Measurements from ENCODE around the gene ELFN2.
"Not testable (repeated sequence)": the region's sequence is repeated elsewhere in the genome, so short reads cannot be mapped to it uniquely, and the experiment has no call there.

Gene ELFN2

GRCh38 chr22:37334461-37334858 lies 92.8 kb downstream of the ELFN2 start:
- DNase-seq (ENCODE audit: low spot score), result no peak

- DNase-seq (ENCODE audit: low spot score), result no peak
These were observed 93.4 kb downstream of the ELFN2 start for GRCh38 chr22:37333724-37334460.

GRCh38 chr22:37331856-37332536 lies 95.3 kb downstream of the ELFN2 start:
- DNase-seq (ENCODE audit: low spot score), result no peak

- no peak for DNase-seq (ENCODE audit: low spot score)
These were observed 96.2 kb downstream of the ELFN2 start for GRCh38 chr22:37331034-37331428.

DNA sequence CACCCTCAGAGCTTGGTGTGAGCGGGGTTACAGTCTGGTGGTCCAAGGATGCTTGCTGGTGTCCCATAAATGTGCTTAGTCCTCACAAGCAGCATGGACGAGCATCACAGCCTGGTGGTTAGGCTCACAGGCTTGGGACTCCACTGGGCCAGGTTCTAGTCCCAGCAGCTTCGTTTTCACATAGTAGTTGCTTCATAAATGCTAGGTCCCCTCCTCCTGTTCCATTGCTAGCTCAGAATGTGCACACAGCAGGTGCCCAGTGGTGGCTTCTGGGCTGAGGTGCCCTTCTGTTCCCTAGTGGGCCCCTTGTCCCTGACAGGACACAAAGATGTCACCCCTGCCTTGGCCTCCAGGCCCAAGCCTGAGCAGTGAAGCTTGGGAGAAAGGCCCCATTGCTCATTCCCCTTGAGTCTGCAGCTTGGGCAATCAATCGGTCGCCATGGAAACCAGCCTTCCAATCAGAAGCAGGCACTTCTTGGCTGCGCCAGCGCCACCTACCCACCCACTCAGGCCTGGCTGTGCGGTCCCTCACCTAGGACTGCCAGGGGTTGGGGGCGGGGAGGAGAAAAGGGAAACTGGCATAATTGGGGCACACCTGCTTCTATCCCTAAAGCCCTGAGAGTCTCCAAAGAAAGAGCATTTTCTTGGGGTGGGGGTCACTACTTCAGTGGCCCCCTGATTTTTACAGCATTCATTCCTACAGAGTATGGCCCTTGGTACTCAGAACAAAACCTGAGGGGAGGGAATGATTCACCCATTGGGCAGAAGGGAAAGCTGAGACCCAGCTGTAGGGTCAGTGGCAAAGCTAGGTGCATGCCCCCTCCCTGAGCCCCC lies 96.9 kb downstream of the ELFN2 start:
- DNase-seq (ENCODE audit: low spot score), result peak; percentile 39

DNA sequence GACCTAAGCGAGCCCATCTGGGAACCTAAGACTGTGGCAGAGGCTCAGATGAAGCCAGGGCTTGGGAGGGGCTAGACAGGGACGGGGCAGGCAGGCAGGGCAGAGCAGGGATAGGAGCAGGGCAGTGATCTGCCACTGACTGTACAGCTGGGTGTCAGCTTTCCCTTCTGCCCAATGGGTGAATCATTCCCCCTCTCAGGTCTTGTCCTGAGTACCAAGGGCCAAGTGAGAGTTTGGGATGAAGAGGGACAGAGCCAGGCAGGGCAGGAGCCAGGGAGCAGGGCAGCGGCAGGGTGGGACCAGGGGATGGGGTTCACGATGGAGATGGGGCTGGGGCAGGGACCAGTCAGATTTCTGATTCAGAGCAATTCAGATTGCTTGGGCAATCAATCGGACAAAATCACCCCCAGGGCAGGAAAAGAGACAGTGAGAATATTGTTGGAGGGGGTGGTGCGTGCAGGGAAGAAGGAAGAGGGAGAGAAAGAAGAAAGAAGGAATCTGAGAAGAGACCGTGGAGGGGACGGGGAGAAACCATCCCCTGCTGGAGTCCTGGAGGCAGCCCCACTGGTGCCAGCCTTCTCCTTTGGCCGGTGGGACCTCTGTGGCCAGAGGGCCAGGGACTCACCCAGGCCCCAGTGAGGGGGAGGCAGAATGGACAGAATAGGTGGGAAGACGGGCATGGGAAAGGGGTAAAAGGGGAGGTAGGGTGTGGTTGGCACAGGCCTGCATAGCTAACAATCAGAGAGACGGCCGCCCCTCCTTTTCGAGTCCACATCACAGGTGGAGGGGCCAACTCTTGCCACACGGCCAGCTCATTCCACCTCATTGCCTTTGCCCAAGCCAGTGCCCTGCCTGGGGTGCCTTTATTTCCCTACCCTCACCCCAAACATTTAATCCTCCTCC lies 97.8 kb downstream of the ELFN2 start:
- no peak for DNase-seq (ENCODE audit: low spot score)

- DNase-seq (ENCODE audit: low spot score), result not testable (repeated sequence)
These were observed 98.6 kb downstream of the ELFN2 start for GRCh38 chr22:37328538-37329237.

DNA sequence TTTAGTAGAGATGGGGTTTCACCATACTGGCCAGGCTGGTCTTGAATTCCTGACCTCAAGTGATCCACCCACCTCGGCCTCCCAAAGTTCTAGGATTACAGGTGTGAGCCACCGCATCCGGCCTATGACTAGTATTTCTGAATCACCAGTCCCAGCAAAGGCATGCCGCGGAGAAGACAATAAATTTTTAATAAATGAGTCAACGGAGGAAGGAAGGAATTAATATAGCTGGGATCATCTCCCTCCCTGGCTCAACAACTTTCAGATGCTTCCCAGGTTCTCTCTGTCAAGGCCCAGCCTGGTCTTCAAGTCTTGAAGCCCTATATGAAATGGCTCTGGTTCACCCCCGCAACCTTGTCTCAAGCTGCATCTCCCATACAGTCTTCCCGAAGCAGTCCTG lies 99.3 kb downstream of the ELFN2 start:
- no peak for DNase-seq (ENCODE audit: low spot score)

DNA sequence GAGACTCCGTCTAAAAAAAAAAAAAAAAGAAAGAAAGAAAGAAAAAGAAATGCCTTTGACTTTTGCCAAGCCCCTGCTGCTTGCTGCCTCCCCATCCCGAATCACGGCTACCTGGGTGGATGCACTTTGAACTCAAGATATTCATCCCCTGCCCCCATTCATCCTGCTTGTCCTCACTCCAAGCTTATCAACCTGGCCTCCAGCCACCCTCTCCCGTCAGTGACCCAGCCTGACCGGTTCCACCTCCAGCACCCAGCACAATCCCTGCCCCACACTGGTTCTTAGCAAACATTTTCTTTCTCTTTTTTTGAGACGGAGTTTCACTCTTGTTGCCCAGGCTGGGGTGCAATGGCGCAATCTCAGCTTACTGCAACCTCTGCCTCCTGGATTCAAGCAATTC lies 100.6 kb downstream of the ELFN2 start:
- no peak for DNase-seq (ENCODE audit: low spot score)

DNA sequence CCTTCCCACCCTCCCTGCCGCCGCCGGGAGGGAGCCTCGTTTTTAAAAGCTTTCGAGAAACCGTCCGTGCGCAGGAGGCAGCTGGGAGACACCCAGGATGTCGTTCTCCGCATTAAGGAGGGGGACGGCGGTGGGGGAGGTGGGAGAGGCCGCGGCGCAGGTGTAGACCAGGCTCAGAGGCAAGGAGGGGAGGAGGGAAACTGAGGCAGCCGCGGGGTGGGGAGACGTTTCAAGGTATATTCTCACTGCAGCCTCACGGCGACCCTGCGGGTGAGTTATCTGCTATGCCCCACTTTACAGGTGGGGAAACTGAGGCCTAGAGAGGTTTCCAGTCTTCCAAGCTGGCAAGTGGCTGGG lies 102.3 kb downstream of the ELFN2 start:
- no peak for DNase-seq (ENCODE audit: low spot score)

- no peak for DNase-seq (ENCODE audit: low spot score)
These were observed 102.8 kb downstream of the ELFN2 start for GRCh38 chr22:37324340-37325038.

DNA sequence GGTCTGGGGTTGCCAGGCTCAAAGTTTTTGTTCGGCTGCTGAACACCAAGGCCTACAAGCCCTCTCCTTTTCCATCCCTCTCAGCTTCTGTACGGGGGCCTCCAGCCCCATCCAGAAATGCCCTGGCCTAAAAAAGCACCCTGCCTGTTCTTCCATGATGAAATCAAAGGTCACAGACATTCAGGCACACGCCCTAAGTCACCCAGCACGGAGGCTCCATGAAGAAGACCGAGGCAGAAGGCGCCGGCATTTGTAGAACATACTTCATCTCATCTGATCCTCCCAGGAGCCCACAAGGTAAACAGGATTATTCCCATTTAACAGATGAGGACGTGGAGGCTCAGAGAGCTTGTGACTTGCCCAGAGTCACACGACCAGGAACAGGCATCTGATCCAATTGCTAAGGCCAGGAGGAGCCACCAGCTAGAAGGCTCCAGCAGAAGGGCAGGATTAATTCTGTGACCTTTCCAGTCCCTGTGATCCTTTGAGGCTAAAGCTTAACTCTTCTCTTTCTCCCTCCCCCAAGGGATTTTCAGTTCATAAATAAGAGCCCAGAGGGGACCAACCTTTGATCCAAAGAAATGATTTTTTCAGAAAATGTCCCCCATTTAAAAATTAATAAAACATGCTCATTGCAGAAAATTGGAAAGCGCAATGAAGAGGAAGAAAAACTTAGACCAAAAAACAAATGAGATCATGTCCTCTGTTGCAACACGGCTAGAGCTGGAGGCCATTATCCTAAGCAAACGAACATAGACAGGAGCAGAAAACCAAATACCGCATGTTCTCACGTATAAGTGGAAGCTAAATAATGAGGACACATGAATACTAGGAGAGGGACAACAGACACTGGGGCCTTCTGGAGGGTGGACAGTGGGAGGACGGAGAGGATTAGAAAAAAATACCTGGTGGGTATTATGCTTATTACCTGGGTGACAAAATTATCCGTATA lies 106.3 kb downstream of the ELFN2 start:
- no peak for DNase-seq (ENCODE audit: low spot score)

DNA sequence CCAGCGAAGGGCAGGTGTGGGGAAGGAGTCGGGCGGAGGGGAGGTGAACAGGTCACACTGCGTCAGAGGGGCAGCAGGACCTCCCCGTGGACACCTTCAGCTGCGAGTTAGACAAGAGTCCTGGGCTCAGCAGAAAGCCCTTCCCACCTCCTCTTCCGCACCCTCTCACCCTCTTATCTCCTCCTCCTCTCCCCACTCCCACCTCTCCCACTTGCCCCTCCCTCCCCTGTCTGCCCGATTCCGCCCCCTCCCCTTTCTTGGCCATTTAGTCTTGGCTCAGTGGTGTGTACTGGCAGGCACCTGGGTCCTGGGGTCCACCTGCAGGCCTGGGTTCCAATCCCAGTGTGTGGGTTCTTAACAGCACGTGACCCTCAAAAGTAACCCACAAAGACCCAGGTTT lies 107.8 kb downstream of the ELFN2 start:
- DNase-seq (ENCODE audit: low spot score), result no peak

DNA sequence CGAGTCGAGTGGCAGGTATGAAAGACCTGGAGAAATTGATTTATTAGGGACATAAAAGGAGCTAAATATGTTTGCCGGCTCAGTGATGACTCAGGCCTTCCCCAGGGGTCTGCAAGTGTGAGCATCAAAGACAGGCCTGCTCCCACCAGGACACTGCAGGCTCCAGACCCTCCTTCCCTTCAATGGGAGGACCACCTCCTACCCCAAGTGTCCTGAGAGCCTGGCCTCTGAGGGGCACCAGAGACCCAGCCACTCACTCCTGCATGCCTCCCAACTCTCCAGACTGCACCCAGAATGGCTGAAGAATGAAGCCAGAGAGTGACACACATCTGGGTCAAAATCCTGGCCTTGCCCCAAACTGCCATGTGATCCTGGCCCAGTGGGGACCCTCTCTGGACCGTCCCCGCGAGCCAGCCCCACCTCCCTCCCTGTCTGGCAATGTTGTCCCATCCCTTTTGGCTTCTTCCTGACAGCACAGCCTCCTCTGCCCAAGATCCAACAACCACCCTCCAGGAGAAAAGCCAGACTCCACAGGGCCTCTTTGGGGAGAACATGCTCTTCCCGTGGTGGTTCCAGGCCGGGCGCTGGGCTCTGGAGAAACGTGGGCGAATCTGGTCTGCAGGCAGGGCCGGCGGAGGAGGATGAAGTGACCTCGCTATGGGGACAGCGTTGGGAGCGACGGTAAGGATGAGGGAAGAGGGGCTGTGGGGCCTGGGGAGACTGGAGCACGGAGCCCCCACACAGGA lies 108.7 kb downstream of the ELFN2 start:
- no peak for DNase-seq (ENCODE audit: low spot score)

Measured in CD4-positive, alpha-beta T cell treated with Interleukin-2 at 100 ng/mL for 4 hours (primary cell).